T-helper 22 cell (primary cell): ENCODE measurements around the gene EVX1.

Experiments
- DNase-seq: peaks from one replicate; pipeline ENCODE4 v3.0.0-alpha.2; 2020; ENCODE audit warnings: low read depth

EVX1 gene

GRCh38 chr7:27250557-27251070 is 8.0 kb downstream of the EVX1 start:
- DNase-seq, result no peak

GRCh38 chr7:27251136-27251651 is 8.6 kb downstream of the EVX1 start:
- DNase-seq, result no peak

DNA sequence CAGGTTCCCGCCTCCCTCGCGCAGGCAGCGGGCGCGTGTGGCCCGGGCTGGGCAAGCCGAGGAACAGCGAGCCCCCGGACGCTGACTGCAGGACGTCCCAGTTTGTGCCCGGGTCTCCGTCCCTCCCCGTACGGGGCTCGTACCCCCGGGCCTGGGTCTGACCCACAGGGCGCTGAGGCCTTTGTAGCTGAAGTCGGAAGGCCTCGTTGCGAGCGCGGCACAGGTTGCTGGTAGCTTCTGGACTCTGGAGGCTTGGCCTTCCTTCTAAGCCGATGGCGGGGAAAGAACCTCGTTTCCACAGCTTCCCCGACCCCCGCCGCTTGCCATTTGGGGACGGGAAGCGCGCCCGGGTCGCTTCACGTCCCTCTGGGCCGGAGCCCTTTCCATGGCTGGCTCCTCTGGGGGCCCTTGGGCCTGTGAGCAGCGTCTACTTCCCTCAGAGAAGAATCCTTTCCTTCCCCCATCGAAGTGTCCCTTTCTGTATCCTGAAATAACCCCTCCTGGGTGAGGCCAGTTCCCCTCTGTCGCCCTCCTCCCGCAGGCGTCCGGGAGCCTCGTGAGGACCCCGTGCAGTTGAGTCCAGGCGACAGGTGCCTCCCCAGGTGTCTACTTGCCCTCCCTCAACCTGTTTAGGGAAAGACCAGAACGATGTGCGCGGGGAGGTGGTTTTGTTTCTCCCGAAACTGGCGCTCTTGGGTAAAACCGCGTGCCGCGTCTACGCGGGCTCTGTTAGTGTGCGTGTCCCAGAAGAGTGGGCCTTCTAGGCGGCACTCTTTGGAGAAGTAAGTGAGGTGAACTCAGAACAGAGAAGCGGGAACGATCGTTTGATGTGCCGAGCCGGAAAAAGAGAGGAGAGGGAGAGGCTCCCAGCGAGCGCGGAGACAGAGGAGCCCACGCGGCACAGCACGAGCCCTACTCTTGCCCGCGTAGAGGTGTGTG is 9.3 kb downstream of the EVX1 start:
- no peak for DNase-seq

GRCh38 chr7:27254625-27255024 is 12.0 kb downstream of the EVX1 start:
- no peak for DNase-seq

- DNase-seq, result no peak
Measured at GRCh38 chr7:27260211-27260610, 17.6 kb downstream of the EVX1 start.

DNA sequence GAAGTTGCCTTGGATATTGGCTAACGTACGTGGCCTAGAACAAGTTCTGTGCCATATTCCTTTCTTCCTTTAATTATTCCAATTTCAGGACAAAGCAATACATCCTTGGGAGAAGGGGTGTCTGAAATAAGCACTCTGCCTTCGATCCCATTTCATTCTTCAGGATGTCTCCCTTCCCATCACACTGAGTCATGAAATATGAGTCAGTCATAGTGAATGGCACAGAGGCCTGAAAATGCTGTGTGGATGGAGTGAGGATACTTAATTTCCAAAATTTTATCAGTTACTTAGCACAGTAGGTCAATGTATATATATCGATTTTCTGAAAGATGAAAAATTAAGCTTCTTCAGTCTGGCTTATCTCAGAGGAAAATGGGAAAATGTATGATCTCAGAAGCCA is 19.5 kb downstream of the EVX1 start:
- no peak for DNase-seq

DNA sequence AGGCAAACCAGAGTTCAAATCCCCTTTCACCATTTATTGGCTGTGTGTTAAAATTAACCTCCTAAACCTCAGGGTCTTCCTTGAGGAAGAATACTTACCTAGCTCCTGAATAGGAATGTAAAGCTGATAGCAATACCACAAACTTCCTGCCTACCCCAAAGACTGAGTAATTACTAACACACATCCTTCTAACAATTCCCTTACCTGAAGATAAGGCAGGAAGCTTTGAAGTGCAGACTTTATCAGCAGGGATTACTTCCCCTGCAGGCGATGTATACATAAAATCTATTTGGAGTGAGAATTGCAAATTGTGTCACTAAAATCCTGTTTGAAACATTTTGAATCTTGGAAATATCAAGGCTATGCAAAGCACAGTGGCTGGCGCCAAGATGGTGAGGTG is 21.2 kb downstream of the EVX1 start:
- DNase-seq, result no peak

GRCh38 chr7:27269455-27269854 is 26.9 kb downstream of the EVX1 start:
- DNase-seq, result no peak

- DNase-seq, result no peak
Measured at GRCh38 chr7:27271384-27271783, 28.8 kb downstream of the EVX1 start.

DNA sequence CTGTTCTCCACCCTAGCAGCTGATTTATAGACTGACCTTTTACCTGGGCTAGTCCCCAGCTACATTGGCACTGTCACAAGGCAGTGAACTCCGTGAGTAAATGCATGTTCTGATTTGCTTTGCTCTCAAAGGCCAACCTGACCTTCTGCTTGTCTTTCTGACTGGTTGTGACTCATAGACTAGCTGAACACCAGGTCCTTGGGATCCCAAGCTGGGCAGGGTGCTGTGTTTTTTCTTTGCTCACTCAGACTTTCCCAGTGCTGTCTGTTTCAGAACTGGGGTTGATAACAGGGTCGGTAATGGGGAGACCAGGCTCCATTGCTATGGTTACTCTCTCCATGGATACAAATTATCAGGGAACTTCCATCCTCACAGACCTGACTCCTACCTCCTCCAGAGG is 35.0 kb downstream of the EVX1 start:
- no peak for DNase-seq

GRCh38 chr7:27283558-27283957 is 41.0 kb downstream of the EVX1 start:
- no peak for DNase-seq

GRCh38 chr7:27295236-27295635 is 52.6 kb downstream of the EVX1 start:
- DNase-seq, result no peak

GRCh38 chr7:27297356-27297755 is 54.8 kb downstream of the EVX1 start:
- DNase-seq, result no peak
